ENCODE measurements around the gene GRK5.

GRK5 gene

DNA sequence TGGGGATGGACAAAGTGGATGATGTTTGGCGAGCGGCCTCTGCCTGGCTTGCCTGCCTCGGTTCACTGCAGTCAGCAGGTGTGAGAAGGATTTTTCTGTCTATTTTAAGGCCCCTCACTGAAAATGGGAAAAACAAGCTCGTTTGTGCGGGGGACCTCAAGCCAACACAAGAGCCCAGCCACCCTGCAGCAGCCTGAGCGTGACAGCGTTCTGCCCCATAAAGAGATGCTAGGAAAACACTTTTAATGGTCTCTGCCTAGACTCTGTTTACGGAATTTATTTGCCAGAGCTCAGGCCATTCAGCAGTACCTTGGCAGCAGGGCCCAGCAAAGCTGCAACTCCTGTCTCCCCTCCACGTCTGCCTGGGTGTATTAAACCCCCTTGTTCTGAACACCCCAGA lies 131.7 kb downstream of the GRK5 start:
- CTCF ChIA-PET: interaction anchor here (0.9 to 2.0 kb wide), 4 partner anchors 25 to 149 kb away, joined by 3 to 7 read pairs (median 4); no protein-coding TSS in a partner anchor
- TF ChIP-seq, protein P1, sequence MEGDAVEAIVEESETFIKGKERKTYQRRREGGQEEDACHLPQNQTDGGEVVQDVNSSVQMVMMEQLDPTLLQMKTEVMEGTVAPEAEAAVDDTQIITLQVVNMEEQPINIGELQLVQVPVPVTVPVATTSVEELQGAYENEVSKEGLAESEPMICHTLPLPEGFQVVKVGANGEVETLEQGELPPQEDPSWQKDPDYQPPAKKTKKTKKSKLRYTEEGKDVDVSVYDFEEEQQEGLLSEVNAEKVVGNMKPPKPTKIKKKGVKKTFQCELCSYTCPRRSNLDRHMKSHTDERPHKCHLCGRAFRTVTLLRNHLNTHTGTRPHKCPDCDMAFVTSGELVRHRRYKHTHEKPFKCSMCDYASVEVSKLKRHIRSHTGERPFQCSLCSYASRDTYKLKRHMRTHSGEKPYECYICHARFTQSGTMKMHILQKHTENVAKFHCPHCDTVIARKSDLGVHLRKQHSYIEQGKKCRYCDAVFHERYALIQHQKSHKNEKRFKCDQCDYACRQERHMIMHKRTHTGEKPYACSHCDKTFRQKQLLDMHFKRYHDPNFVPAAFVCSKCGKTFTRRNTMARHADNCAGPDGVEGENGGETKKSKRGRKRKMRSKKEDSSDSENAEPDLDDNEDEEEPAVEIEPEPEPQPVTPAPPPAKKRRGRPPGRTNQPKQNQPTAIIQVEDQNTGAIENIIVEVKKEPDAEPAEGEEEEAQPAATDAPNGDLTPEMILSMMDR (IDR thresholded peaks at IDR 0.05; ENCODE audit: insufficient read depth, low read length, missing control alignments): no peak
- DNase-seq (ENCODE audit: low read depth, low spot score): no peak
- H3K4me3 ChIP-seq (ENCODE audit: low read depth, low read length): no peak overlapping the region
- POLR2A ChIA-PET: no interaction called here

DNA sequence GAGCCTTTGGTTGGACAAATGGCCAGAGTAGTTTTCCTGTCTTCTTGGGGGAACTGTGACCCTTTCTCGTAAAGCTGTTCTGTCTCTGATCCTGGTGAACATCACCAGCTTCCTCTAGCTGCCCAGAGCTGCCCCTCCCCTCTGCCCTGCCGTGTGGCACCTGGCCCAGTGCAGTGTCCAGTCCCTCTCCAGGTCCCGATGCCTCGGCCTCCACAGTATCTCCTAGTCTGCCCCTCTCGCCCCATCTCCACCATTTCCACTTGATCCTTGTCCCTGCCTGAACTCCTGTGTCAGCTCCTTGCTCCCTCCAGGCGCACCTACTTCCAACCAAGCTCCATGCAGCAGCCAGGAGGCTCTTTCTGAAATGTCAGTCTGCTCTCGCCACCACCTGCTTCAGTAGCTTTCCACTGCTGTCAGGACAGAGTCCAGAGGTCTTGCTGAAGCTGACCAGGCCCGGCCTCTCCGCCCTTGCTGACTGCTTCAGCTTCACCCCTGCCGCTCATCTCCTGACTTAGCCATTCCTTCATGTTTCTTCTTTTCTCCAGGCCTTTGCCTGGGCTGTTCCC lies 133.6 kb downstream of the GRK5 start:
- DNase-seq (ENCODE audit: low read depth, low spot score): no peak
- ChIA-PET CTCF (no interaction called here), POLR2A (no interaction called here)
- TF ChIP-seq, protein P1 (IDR thresholded peaks at IDR 0.05; ENCODE audit: insufficient read depth, low read length, missing control alignments): no peak
- H3K4me3 ChIP-seq (ENCODE audit: low read depth, low read length): no peak overlapping the region

DNA sequence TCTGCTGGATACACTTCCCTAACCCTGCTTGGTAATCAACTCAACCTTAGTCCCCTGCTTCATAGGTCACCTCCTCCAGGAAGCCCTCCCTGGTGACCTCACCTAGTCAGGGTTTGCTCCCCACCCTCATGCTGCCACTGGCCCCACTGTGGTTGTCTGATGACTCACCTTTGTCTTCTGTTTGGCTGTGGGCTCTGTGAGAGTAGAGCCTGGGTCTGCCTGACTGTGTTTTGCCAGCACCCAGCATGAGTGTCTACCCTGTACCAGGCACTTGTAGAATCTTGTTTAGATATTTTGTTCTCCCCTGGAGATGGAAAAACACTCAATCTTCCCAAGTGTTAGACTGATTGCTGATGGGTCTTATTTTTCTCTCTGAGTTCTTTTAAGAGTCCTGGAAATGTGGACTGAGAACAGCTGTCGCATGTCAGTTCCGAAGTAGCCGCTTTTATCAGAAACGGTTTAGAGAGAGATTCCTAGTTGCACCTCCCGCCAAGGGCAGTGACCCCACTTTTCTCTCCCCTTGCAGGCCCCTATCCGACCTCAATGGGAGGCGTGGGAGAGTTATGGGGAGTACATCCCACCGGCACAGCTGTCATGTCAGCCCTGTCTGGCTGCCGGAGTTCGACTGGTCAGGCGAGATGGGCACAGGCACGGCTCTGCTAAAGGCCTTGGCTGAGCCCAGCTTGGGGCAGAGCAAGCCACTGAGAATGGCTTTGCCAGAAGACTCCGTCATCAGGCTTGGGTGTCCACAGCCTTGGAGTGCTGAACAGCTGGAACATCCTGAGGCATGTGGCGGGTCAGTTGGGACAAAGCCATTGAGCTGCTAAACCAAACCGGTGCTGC lies 134.3 kb downstream of the GRK5 start:
- ChIA-PET POLR2A (no interaction called here), CTCF (no interaction called here)
- DNase-seq (ENCODE audit: low read depth, low spot score): no peak
- TF ChIP-seq, protein P1 (IDR thresholded peaks at IDR 0.05; ENCODE audit: insufficient read depth, low read length, missing control alignments): no peak
- no peak overlapping the region for H3K4me3 ChIP-seq (ENCODE audit: low read depth, low read length)

DNA sequence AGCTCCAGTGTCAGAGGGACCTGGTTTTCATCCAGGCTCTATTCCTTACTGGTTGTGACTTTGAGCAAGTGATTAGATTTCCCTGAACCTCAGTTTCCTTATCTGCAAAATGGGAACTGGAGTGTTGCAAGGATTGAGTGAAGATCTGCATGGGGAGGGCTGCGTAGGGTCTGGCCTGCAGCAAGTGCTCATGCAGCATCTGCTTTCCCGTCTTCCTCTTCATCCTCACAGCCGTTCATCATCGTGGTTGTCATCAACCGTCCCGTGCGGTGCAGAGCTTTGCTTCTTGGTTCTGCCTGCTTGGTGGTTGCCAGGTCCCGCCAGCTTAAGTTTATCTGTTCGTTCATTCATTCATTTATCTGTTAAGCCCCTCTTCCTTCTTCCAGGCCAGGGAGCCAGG lies 135.0 kb downstream of the GRK5 start:
- ChIA-PET CTCF (no interaction called here), POLR2A (no interaction called here)
- TF ChIP-seq, protein P1 (IDR thresholded peaks at IDR 0.05; ENCODE audit: insufficient read depth, low read length, missing control alignments): no peak
- no peak overlapping the region for H3K4me3 ChIP-seq (ENCODE audit: low read depth, low read length)
- DNase-seq (ENCODE audit: low read depth, low spot score): no peak

DNA sequence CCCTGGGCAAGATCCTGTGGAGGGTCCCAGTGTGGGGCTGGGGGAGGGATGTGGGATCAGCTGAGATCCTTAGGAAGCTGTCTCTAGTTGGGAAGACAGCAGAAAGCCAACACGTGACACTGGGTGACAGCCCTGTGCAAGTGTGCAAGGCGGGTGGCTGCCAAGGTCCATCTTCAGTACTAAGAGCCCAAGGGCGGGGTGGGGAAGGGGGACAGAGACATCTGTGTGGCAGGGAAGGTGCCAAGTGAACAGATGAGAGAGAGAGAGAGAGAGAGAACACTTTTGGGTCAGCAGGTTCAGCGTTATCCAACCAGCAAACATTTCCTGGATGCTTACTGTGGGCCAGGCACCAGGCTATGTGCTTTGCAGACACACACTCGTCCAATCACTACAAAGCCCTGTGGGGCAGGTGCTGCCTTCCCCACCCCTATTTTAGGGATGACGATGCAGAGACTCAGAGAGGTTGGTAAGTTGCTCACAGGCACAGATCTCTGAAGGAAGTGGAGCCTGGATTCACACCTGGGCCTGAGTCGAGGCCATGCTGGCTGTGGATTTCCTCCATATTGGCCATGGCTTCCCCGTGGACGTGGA lies 135.7 kb downstream of the GRK5 start:
- TF ChIP-seq, protein P1 (IDR thresholded peaks at IDR 0.05; ENCODE audit: insufficient read depth, low read length, missing control alignments): no peak
- DNase-seq (ENCODE audit: low read depth, low spot score): no peak
- H3K4me3 ChIP-seq (ENCODE audit: low read depth, low read length): no peak overlapping the region
- ChIA-PET CTCF (no interaction called here), POLR2A (no interaction called here)

DNA sequence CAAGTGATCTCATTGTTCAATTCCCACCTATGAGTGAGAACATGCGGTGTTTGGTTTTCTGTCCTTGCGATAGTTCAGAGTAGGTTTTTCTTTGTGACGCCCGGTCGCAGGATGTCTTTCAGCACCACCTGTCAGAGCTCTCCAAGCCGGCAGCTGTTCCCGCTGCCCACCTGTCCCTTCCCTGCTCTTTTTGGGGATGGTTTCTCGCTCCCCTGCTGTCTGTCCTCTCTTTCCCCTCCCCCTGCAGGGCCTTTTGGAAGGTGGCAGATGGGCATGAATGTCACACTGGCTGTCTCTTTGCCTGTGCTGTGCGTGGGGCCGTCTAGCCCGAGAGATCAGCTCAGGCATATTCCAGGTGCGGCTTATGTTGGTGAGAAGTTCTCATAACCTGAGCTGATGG lies 137.0 kb downstream of the GRK5 start:
- no peak overlapping the region for H3K4me3 ChIP-seq (ENCODE audit: low read depth, low read length)
- POLR2A ChIA-PET: no interaction called here
- DNase-seq (ENCODE audit: low read depth, low spot score): no peak
- CTCF ChIA-PET: interaction anchor here (1.3 kb wide), 1 partner anchor 9 kb away, joined by 3 read pairs; no protein-coding TSS in a partner anchor
- TF ChIP-seq, protein P1 (IDR thresholded peaks at IDR 0.05; ENCODE audit: insufficient read depth, low read length, missing control alignments): no peak
